A549 (cell line): Measurements from ENCODE around the gene BCL11B.

Source experiments
- CHD4 ChIP-seq: fragments of 200-600 bp; sonication (generic); IDR thresholded peaks from 2 replicates; pipeline ENCODE4 v1.6.1; 2016; ENCODE audit warnings: antibody characterized with exemption, mild to moderate bottlenecking, borderline replicate concordance
- ESRRA ChIP-seq: fragments of 150-350 bp; IDR thresholded peaks from 2 replicates; pipeline ENCODE4 v1.6.1; 2014; ENCODE audit warnings: mild to moderate bottlenecking, low read length, borderline replicate concordance
- TF ChIP-seq, protein P1 (sequence below): fragments of >200 bp; sonication (Bioruptor Twin); formaldehyde crosslinking; IDR thresholded peaks from 3 replicates; pipeline ENCODE4 v1.5.1; 2016

DNA sequence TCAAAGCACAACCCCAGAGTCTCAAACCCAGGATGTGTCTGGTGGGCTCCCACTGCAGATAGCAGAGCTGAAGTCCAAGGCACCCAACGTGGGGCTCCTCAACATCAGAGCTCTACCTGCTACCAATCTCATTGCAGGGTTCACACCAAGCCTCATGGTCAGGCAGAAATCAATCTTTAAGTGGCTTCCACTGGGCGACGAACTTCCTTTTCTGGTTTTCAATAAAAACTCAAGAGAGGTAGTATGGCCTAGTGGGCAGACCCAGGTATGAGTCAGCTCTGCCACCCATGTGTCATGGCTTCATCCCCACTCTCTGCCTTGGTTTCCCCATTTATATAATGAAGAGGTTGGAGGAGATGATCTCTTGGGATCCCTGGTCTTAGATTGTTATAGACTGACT is 47.0 kb downstream of the BCL11B start:
- TF ChIP-seq CHD4 (no peak), ESRRA (no peak)
- TF ChIP-seq, protein P1, sequence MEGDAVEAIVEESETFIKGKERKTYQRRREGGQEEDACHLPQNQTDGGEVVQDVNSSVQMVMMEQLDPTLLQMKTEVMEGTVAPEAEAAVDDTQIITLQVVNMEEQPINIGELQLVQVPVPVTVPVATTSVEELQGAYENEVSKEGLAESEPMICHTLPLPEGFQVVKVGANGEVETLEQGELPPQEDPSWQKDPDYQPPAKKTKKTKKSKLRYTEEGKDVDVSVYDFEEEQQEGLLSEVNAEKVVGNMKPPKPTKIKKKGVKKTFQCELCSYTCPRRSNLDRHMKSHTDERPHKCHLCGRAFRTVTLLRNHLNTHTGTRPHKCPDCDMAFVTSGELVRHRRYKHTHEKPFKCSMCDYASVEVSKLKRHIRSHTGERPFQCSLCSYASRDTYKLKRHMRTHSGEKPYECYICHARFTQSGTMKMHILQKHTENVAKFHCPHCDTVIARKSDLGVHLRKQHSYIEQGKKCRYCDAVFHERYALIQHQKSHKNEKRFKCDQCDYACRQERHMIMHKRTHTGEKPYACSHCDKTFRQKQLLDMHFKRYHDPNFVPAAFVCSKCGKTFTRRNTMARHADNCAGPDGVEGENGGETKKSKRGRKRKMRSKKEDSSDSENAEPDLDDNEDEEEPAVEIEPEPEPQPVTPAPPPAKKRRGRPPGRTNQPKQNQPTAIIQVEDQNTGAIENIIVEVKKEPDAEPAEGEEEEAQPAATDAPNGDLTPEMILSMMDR, result no peak
